B cell (primary cell): Measurements from ENCODE around the gene CAVIN1. TPM values are rescaled to one million over a fixed set of nuclear protein-coding genes. Genes with fewer than 3 reads are reported as not detected.

Experiments
- ATAC-seq: fragments of 200-7000 bp; cut with Tn5 transposase; one replicate; pipeline ENCODE4 v1.10.0; 2021; ENCODE audit warnings: low read depth, mild to moderate bottlenecking, moderate number of reproducible peaks, moderate library complexity
- CTCF ChIA-PET: fragments of 350-600 bp; sonication (Branson Sonifier 250); formaldehyde crosslinking; loops from one replicate; lab custom pipeline; 2021; ENCODE audit warnings: antibody characterized with exemption, inconsistent platforms; lab: Charles Lee
- POLR2A ChIA-PET: fragments of 350-600 bp; sonication (Branson Sonifier 250); formaldehyde crosslinking; loops from one replicate; lab custom pipeline; 2021; ENCODE audit warnings: antibody characterized with exemption; lab: Charles Lee
- DNase-seq: peaks from one replicate; pipeline ENCODE4 v3.0.0; 2013
- H2AFZ ChIP-seq: 2 replicates; pipeline ENCODE4 v1.6.1; 2012; ENCODE audit warnings: mild to moderate bottlenecking, low read depth, low read length; ENCODE audit not compliant: insufficient read depth, poor library complexity, severe bottlenecking
- H3K27ac ChIP-seq, 2 donors: 1 replicate in 1 of 2; 2 replicates in 1 of 2; pipeline ENCODE4 v1.5.1; 2012 to 2013; ENCODE audit warnings: low read length in 2 of 2, mild to moderate bottlenecking in 2 of 2, moderate library complexity in 1 of 2
- H3K27me3 ChIP-seq, 4 experiments: fragments of 200-600 bp in 1 of 4; sonication (generic) in 1 of 4; replicated peaks in 1 of 4; 1 replicate in 2 of 4; 2 replicates in 2 of 4; pipeline versions ENCODE4 v1.6.1 to v1.7.0; 2013 to 2016; ENCODE audit warnings: low read length in 3 of 4, mild to moderate bottlenecking in 2 of 4, mixed read lengths in 1 of 4, moderate library complexity in 1 of 4; ENCODE audit not compliant: insufficient read depth in 4 of 4, control insufficient read depth in 3 of 4; ENCODE audit errors: control extremely low read depth in 1 of 4
- H3K36me3 ChIP-seq, 2 experiments: replicated peaks in 1 of 2; 1 replicate in 1 of 2; 2 replicates in 1 of 2; pipeline versions ENCODE4 v1.6.1 to v1.7.1; 2013; ENCODE audit warnings: low read length in 1 of 2; ENCODE audit not compliant: insufficient read depth in 2 of 2, control insufficient read depth in 1 of 2; ENCODE audit errors: control extremely low read depth in 1 of 2, extremely low read depth in 1 of 2
- H3K4me1 ChIP-seq, 2 donors: fragments of 200-600 bp in 1 of 2; sonication (generic) in 1 of 2; 1 replicate in 1 of 2; 2 replicates in 1 of 2; pipeline versions ENCODE4 v1.5.1 to v1.6.1; 2013 to 2017; ENCODE audit warnings: low read length in 2 of 2; ENCODE audit not compliant: control insufficient read depth in 2 of 2, insufficient read depth in 2 of 2
- H3K4me2 ChIP-seq: replicated peaks from 2 replicates; pipeline ENCODE3; 2012; ENCODE audit warnings: mild to moderate bottlenecking, low read depth, low read length; ENCODE audit not compliant: poor library complexity, severe bottlenecking
- H3K4me3 ChIP-seq, 5 experiments: fragments of 200-600 bp in 1 of 5; sonication (generic) in 1 of 5; 1 replicate in 3 of 5; 2 replicates in 2 of 5; pipeline versions ENCODE4 v1.5.1 to v1.7.0; 2011 to 2016; ENCODE audit warnings: low read length in 4 of 5, mild to moderate bottlenecking in 4 of 5, low read depth in 2 of 5, control low read depth in 1 of 5, moderate library complexity in 1 of 5; ENCODE audit not compliant: insufficient read depth in 1 of 5; ENCODE audit errors: control extremely low read depth in 1 of 5, extremely low read depth in 1 of 5
- H3K79me2 ChIP-seq: fragments of 200-600 bp; sonication (generic); one replicate; pipeline ENCODE4 v1.6.0; 2016; ENCODE audit warnings: low read length; ENCODE audit not compliant: control insufficient read depth, insufficient read depth
- H3K9ac ChIP-seq: fragments of 200-600 bp; sonication (generic); 2 replicates; pipeline ENCODE4 v1.6.1; 2017; ENCODE audit warnings: mild to moderate bottlenecking, low read length, moderate library complexity
- H3K9me3 ChIP-seq, 3 donors: one replicate each; pipeline versions ENCODE4 v1.6.1 to v1.7.1; 2013; ENCODE audit warnings: low read length in 2 of 3; ENCODE audit not compliant: control insufficient read depth in 2 of 3, insufficient read depth in 1 of 3; ENCODE audit errors: control extremely low read depth in 1 of 3
- H4K20me1 ChIP-seq: 2 replicates; pipeline ENCODE4 v1.6.0; 2012; ENCODE audit warnings: mild to moderate bottlenecking, low read length; ENCODE audit not compliant: insufficient read depth, control insufficient read depth, poor library complexity, severe bottlenecking
- H3K27ac Mint-ChIP-seq: one replicate; pipeline ENCODE4 v1.8.0; 2021; ENCODE audit warnings: mixed read lengths
- H3K27me3 Mint-ChIP-seq: one replicate; pipeline ENCODE4 v1.8.0; 2021; ENCODE audit warnings: mixed read lengths
- H3K4me1 Mint-ChIP-seq: one replicate; pipeline ENCODE4 v1.8.0; 2021; ENCODE audit warnings: mixed read lengths
- H3K4me3 Mint-ChIP-seq: one replicate; pipeline ENCODE4 v1.8.0; 2021; ENCODE audit warnings: mixed read lengths
- H3K9me3 Mint-ChIP-seq: one replicate; pipeline ENCODE4 v1.8.0; 2022; ENCODE audit warnings: mixed read lengths; ENCODE audit not compliant: insufficient read depth
- CTCF ChIP-seq: fragments of 200-600 bp; IDR thresholded peaks from one replicate; pipeline ENCODE4 v1.8.0; 2022; ENCODE audit warnings: antibody characterized with exemption, mild to moderate bottlenecking
- EZH2 ChIP-seq: IDR thresholded peaks from 2 replicates; pipeline ENCODE4 v1.6.1; 2012; ENCODE audit warnings: borderline replicate concordance, low read depth, mild to moderate bottlenecking, moderate library complexity, low read length; ENCODE audit not compliant: insufficient read depth, poor library complexity, severe bottlenecking
- whole genome bisulfite sequencing: methylation state at CpG from one replicate; pipeline ENCODE4 v1.1.5; 2013; ENCODE audit warnings: missing lambda C conversion rate; ENCODE audit not compliant: insufficient coverage; 5-methylcytosine and 5-hydroxymethylcytosine counted together
- intact Hi-C: fragments of 100-400 bp; cut with micrococcal nuclease; formaldehyde crosslinking; loops from one replicate; pipeline ENCODE4 v1.10.0; 2022
- polyA plus RNA-seq: library from polyadenylated mRNA; depleted of rRNA; stranded (reverse); fragments of >200 nt; gene quantifications from 2 replicates; pipeline ENCODE4 v1.2.3, GENCODE V29; 2012
- total RNA-seq, 2 donors: library from RNA; stranded (reverse); fragments of 120-200 nt in 1 of 2; gene quantifications; 1 replicate in 1 of 2; 2 replicates in 1 of 2; pipeline versions ENCODE4 v1.2.3 to v1.2.4, GENCODE V29; 2013 to 2022

The CAVIN1 gene
- total and polyA plus RNA-seq, 2 donors (not counting 1 experiment from before 2014, with no cell fraction given) = not detected

GRCh38 chr17:42457107-42457792 lies 34.2 kb upstream of the CAVIN1 start:
- H3K4me2 ChIP-seq = peak overlapping the region; percentile 84
- intact Hi-C loops = loop anchor here (1.0 to 5.0 kb wide), 2 partner anchors 68 to 275 kb away; partner anchors contain the start of gene KCNH4

More at GRCh38 chr17:42457107-42457792, 34.2 kb upstream of the CAVIN1 start:
- peak overlapping the region; percentile 24 for H2AFZ ChIP-seq
- Mint-ChIP-seq H3K4me3 (peak overlapping the region; percentile 87), H3K9me3 (no peaks in the 10 kb centered on the region), H3K27ac (peak overlapping the region; percentile 90), H3K4me1 (peaks cover 75% of the 10 kb centered on the region), H3K27me3 (no peaks in the 10 kb centered on the region)
- POLR2A ChIA-PET = interaction anchor here (0.6 to 0.9 kb wide), 3 partner anchors 20 to 144 kb away, joined by 5 to 10 read pairs (median 6); no protein-coding TSS in a partner anchor
- H3K79me2 ChIP-seq = peaks cover 33% of the 10 kb centered on the region
- H4K20me1 ChIP-seq = peaks cover 18% of the 10 kb centered on the region
- DNase-seq (peak; percentile 56), ATAC-seq (peak; percentile 6)
- H3K9me3 ChIP-seq = no peaks in the 10 kb centered on the region
- WGBS = 0% methylated on average over 2 of the region's 6 CpGs
- no peaks in the 10 kb centered on the region for H3K27me3 ChIP-seq
- peak overlapping the region; percentile 52 for H3K9ac ChIP-seq
- H3K36me3 ChIP-seq = peaks cover 1 to 20% of the 10 kb centered on the region in 2 experiments
- peaks cover 73 to 81% of the 10 kb centered on the region in 2 donors for H3K4me1 ChIP-seq
- CTCF ChIA-PET = interaction anchor here (0.7 to 1.9 kb wide), 8 partner anchors 17 to 135 kb away, joined by 3 to 8 read pairs (median 4); no protein-coding TSS in a partner anchor
- no peak for TF ChIP-seq CTCF
- no peak for TF ChIP-seq EZH2
- H3K4me3 ChIP-seq = peak overlapping the region; percentile 16 to 95 (median 47)
- H3K27ac ChIP-seq = peak overlapping the region; percentile 78 to 84
